PC-3 (cell line): ENCODE data around the gene FGGY.

Source experiments
- EZH2phosphoT487 ChIP-seq: fragments of 300-600 bp; sonication (generic); IDR thresholded peaks from 2 replicates; pipeline ENCODE4 v1.6.1; 2018; ENCODE audit warnings: mild to moderate bottlenecking, antibody characterized with exemption, low read length, borderline replicate concordance
- TF ChIP-seq, protein P1 (sequence below): fragments of 300-600 bp; sonication (generic); conservative IDR thresholded peaks from 2 replicates; pipeline ENCODE4 v1.5.1; 2017; ENCODE audit warnings: antibody characterized with exemption, low read depth, mild to moderate bottlenecking, low read length

DNA sequence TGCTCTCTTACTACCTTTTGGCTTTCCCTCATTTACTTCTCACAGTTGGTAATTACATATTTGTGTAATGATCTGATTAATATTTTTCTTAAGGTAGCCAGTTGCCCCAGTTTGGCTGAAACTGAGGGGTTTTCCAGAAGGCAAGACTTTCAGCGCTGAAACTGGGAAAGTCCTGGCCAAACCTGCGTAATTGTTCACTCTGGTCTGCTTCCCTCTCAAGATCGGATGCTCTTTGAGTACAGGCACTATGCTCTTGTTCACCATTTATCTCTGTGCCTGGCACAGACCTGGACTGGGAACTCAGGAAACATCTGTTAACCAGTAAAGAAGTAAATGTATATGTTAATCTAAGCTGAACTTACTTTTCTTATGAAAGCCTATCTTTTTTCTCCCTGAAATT is 308.3 kb downstream of the FGGY start:
- TF ChIP-seq, protein P1, sequence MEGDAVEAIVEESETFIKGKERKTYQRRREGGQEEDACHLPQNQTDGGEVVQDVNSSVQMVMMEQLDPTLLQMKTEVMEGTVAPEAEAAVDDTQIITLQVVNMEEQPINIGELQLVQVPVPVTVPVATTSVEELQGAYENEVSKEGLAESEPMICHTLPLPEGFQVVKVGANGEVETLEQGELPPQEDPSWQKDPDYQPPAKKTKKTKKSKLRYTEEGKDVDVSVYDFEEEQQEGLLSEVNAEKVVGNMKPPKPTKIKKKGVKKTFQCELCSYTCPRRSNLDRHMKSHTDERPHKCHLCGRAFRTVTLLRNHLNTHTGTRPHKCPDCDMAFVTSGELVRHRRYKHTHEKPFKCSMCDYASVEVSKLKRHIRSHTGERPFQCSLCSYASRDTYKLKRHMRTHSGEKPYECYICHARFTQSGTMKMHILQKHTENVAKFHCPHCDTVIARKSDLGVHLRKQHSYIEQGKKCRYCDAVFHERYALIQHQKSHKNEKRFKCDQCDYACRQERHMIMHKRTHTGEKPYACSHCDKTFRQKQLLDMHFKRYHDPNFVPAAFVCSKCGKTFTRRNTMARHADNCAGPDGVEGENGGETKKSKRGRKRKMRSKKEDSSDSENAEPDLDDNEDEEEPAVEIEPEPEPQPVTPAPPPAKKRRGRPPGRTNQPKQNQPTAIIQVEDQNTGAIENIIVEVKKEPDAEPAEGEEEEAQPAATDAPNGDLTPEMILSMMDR: no peak
- TF ChIP-seq EZH2phosphoT487: no peak
